K562 (cell line): Measurements from ENCODE around the gene MTERF4. TPM values are rescaled to one million over a fixed set of nuclear protein-coding genes. Genes with fewer than 3 reads are reported as not detected.

Source experiments
- ATAC-seq: fragments of 200-7000 bp; cut with Tn5 transposase; 3 replicates; pipeline ENCODE4 v1.9.1; 2020; ENCODE audit warnings: moderate library complexity
- BruUV-seq: library from RNA; stranded (reverse); fragments of 400-500 nt; replicated peaks from 2 replicates; lab custom pipeline; 2021; lab: Mats Ljungman, UMichigan
- CTCF ChIA-PET: fragments of 300-600 bp; formaldehyde crosslinking; extraction: SDS; loops from one replicate; lab custom pipeline; 2021; ENCODE audit warnings: low intra/inter-chr PET ratio; lab: Yijun Ruan, JAX
- POLR2A ChIA-PET: fragments of 300-600, 350-650 bp; sonication (Branson Sonifier 250); formaldehyde crosslinking; extraction: SDS; loops from one replicate; lab custom pipeline; 2021; ENCODE audit warnings: antibody characterized with exemption, inconsistent platforms; lab: Yijun Ruan, JAX
- DNase-seq, 4 experiments: peaks; one replicate each; pipeline versions ENCODE4 v3.0.0 to v3.0.0-alpha.2; 2011 to 2018; ENCODE audit warnings: low spot score in 3 of 4, mixed read lengths in 3 of 4; ENCODE audit errors: extremely low read depth in 1 of 4
- FAIRE-seq: peaks from 2 replicates; lab custom pipeline; 2011; peaks lifted over from hg19 to GRCh38; lab: Jason Lieb, UNC
- H2AFZ ChIP-seq: 2 replicates; pipeline ENCODE4 v1.6.0; 2011; ENCODE audit warnings: low read depth, low read length, control low read depth, inconsistent platforms
- H3K27ac ChIP-seq: fragments of 200-600 bp; 3 replicates; pipeline ENCODE4 v1.8.0; 2011; ENCODE audit warnings: low read depth, mild to moderate bottlenecking, control low read depth, inconsistent platforms, low read length, moderate library complexity, mixed read lengths; ENCODE audit errors: extremely low read depth
- H3K27me3 ChIP-seq, 2 experiments: fragments of 300-600 bp in 1 of 2; 2 replicates in 1 of 2; 3 replicates in 1 of 2; pipeline versions ENCODE4 v1.6.0 to v1.8.0; 2011; ENCODE audit warnings: inconsistent platforms in 2 of 2, low read length in 2 of 2, mild to moderate bottlenecking in 1 of 2, mixed read lengths in 1 of 2, moderate library complexity in 1 of 2; ENCODE audit not compliant: control insufficient read depth in 2 of 2, insufficient read depth in 2 of 2
- H3K36me3 ChIP-seq: fragments of 300-600 bp; 3 replicates; pipeline ENCODE4 v1.8.0; 2011; ENCODE audit warnings: mild to moderate bottlenecking, low read length, inconsistent platforms; ENCODE audit not compliant: control insufficient read depth, insufficient read depth
- H3K4me1 ChIP-seq, 2 experiments: fragments of 200-600 bp in 1 of 2; replicated peaks in 1 of 2; 2 replicates in 1 of 2; 3 replicates in 1 of 2; pipeline versions ENCODE4 v1.5.1 to v1.8.0; 2011; ENCODE audit warnings: inconsistent platforms in 2 of 2, low read length in 2 of 2, mild to moderate bottlenecking in 1 of 2, mixed read lengths in 1 of 2, moderate library complexity in 1 of 2; ENCODE audit not compliant: control insufficient read depth in 2 of 2, insufficient read depth in 2 of 2
- H3K4me2 ChIP-seq: 2 replicates; pipeline ENCODE4 v1.6.1; 2011; ENCODE audit warnings: low read length, control low read depth, inconsistent platforms, mixed read lengths; ENCODE audit not compliant: insufficient read depth
- H3K4me3 ChIP-seq: fragments of 200-600 bp; sonication (generic), shearing (Covaris generic); 2 replicates; pipeline ENCODE4 v1.5.1; 2016; ENCODE audit warnings: control low read depth, inconsistent platforms
- H3K79me2 ChIP-seq: fragments of 200-600 bp; 3 replicates; pipeline ENCODE4 v1.8.0; 2011; ENCODE audit warnings: low read length, inconsistent platforms; ENCODE audit not compliant: control insufficient read depth, insufficient read depth
- H3K9ac ChIP-seq, 2 experiments: 2 replicates each; pipeline versions ENCODE4 v1.6.0 to v1.6.1; 2011; ENCODE audit warnings: low read depth in 2 of 2, low read length in 2 of 2, control low read depth in 1 of 2, inconsistent platforms in 1 of 2, mild to moderate bottlenecking in 1 of 2, mixed read lengths in 1 of 2; ENCODE audit not compliant: insufficient read depth in 1 of 2
- H3K9me1 ChIP-seq: one replicate; pipeline ENCODE4 v1.6.0; 2011; ENCODE audit warnings: inconsistent platforms, mild to moderate bottlenecking, low read length, moderate library complexity; ENCODE audit not compliant: control insufficient read depth, insufficient read depth
- H3K9me3 ChIP-seq: replicated peaks from 2 replicates; pipeline ENCODE4 v1.5.1; 2011; ENCODE audit warnings: low read depth, low read length, inconsistent platforms; ENCODE audit not compliant: control insufficient read depth, insufficient read depth
- H4K20me1 ChIP-seq: replicated peaks from 2 replicates; pipeline ENCODE4 v1.6.1; 2011; ENCODE audit warnings: low read length, inconsistent platforms, mixed read lengths; ENCODE audit not compliant: control insufficient read depth, insufficient read depth
- CHD1 ChIP-seq: fragments of 200-600 bp; sonication (generic); IDR thresholded peaks from one replicate; pipeline ENCODE4 v1.6.1; 2012; ENCODE audit warnings: mild to moderate bottlenecking, moderate library complexity, low read length, inconsistent platforms
- FOXO4 ChIP-seq: fragments of 450-650 bp; formaldehyde crosslinking; IDR thresholded peaks from 2 replicates; pipeline ENCODE4 v1.4.0; 2020; ENCODE audit warnings: mild to moderate bottlenecking, moderate library complexity
- HBP1 ChIP-seq: fragments of 450-650 bp; formaldehyde crosslinking; IDR thresholded peaks from 2 replicates; pipeline ENCODE4 v1.4.0; 2022; ENCODE audit warnings: missing genetic modification characterization
- HEY1 ChIP-seq: fragments of 250-450 bp; sonication (Bioruptor Pico); IDR thresholded peaks from 2 replicates; pipeline ENCODE4 v1.5.0; 2020; ENCODE audit warnings: mild to moderate bottlenecking, moderate library complexity, borderline replicate concordance
- TEAD2 ChIP-seq: fragments of 450-650 bp; IDR thresholded peaks from 2 replicates; pipeline ENCODE4 v1.6.1; 2016; ENCODE audit warnings: missing genetic modification characterization, control low read depth, missing compliant biosample characterization
- THRB ChIP-seq: fragments of 450-650 bp; formaldehyde crosslinking; conservative IDR thresholded peaks from 2 replicates; pipeline ENCODE4 v1.4.0; 2022; ENCODE audit warnings: mild to moderate bottlenecking, missing genetic modification characterization
- WGBS: fragments of 100-300 bp; shearing (Covaris generic); methylation state at CpG from one replicate; pipeline ENCODE4 v1.1.6; 2016; ENCODE audit warnings: low coverage, mixed read lengths; ENCODE audit not compliant: insufficient coverage; ENCODE audit errors: missing lambda C conversion rate; 5-methylcytosine and 5-hydroxymethylcytosine counted together
- in situ Hi-C: fragments of 300-500 bp; cut with MboI; formaldehyde crosslinking; loops from 4 replicates; pipeline ENCODE4 v1.15.0; 2018; ENCODE audit warnings: inconsistent platforms, mixed read lengths
- intact Hi-C: fragments of 100-400 bp; cut with micrococcal nuclease; formaldehyde crosslinking; loops from 2 replicates; pipeline ENCODE4 v1.14.2; 2022
- polyA plus RNA-seq, 8 experiments: library from polyadenylated mRNA; depleted of rRNA in 4 of 8; stranded (reverse) in 5 of 8; unstranded in 3 of 8; fragments of >200 nt; fragmentation: Nextera tagmentation in 2 of 8; fragmentation: Illumina TruSeq in 1 of 8; extraction: Ambion mirVana in 2 of 8; extraction: Trizol in 1 of 8; gene quantifications; 2 replicates each; pipeline versions ENCODE4 v1.2.1 to v1.2.3, GENCODE V29; 2011 to 2014; ENCODE audit warnings: inconsistent platforms in 1 of 8, missing spikeins in 1 of 8
- total RNA-seq, 7 experiments: library from RNA; depleted of rRNA in 6 of 7; stranded (reverse); fragments of >200 nt in 6 of 7; fragmentation: Illumina TruSeq in 2 of 7; extraction: Trizol in 2 of 7; gene quantifications; 2 replicates each; pipeline versions ENCODE4 v1.2.1 to v1.2.3, GENCODE V29; 2011 to 2021; ENCODE audit warnings: low replicate concordance in 1 of 7

The MTERF4 gene
- total and polyA plus RNA-seq, 9 of the 15 experiments (the other 6 are each of a cell fraction or from before 2014, with no cell fraction given), result 15.3 to 29.6 (median 21.2) TPM

GRCh38 chr2:241074901-241075540 lies 27.1 kb downstream of the MTERF4 start (continued):
- TF ChIP-seq FOXO4 (CRISPR knock-in tag) (no peak), HEY1 (CRISPR knock-in tag) (no peak), CHD1 (no peak), HBP1 (CRISPR knock-in tag) (no peak)

GRCh38 chr2:241074065-241074818 lies 27.8 kb downstream of the MTERF4 start:
- H3K27ac ChIP-seq, result no peak overlapping the region
- no peak for ATAC-seq
- H3K4me1 ChIP-seq, result peaks cover 0 to 20% of the 10 kb centered on the region in 2 experiments; a peak in 2 of 5 replicates
- H3K27me3 ChIP-seq, result peaks cover 10 to 33% of the 10 kb centered on the region in 2 experiments; a peak in 3 of 5 replicates
- no peak overlapping the region for H2AFZ ChIP-seq
- H3K36me3 ChIP-seq, result no peaks in the 10 kb centered on the region
- CTCF ChIA-PET, result no interaction called here
- no peak for TF ChIP-seq THRB (CRISPR knock-in tag)
- TF ChIP-seq TEAD2, result no peak
- DNase-seq, result no peak
- WGBS, result 35% methylated on average over 14 of the region's 16 CpGs
- no peaks in the 10 kb centered on the region for H3K9me1 ChIP-seq
- in situ Hi-C loops (no loop called here), intact Hi-C loops (loop anchor here (10.0 kb wide), 1 partner anchor 159 kb away; no protein-coding TSS in a partner anchor)
- H3K9ac ChIP-seq, result no peak overlapping the region
- H3K79me2 ChIP-seq, result no peaks in the 10 kb centered on the region
- no peak overlapping the region for H3K4me3 ChIP-seq
- FAIRE-seq, result no peak
- no TSS peak for BruUV-seq
- no peaks in the 10 kb centered on the region for H3K9me3 ChIP-seq
- POLR2A ChIA-PET, result interaction anchor here (0.5 to 0.6 kb wide), 2 partner anchors 11 to 27 kb away, joined by 3 read pairs; no protein-coding TSS in a partner anchor
- H4K20me1 ChIP-seq, result 0 out of 2 replicates have a peak, but pooled peaks cover 3% of the 10 kb centered on the region
- H3K4me2 ChIP-seq, result no peak overlapping the region
